ENCODE data around the gene NBEA.

DNA sequence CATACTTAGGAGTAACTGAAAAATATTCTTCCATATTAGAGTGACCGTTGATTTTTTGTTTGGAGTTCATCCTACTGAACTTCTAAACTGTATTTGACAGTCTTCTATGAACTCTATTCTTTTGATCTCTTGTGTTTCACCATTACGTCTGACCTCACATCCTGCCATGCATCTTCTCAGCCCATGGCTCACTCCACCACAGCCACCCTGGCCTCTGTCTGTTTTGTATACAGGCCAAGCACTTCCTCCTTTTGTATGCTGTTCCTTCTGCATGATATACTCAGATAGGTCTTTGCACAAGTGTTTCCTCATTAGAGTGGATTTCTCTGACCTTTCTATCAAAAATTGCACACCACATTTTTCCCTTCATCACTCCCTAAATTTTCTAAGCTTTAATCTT, 414.5 kb downstream of the NBEA start:
- TF ChIP-seq POLR2AphosphoS5 (IDR thresholded peaks at IDR 0.05; ENCODE audit: low read depth, low read length) = no peak
- no peak for TF ChIP-seq ELF1 (IDR thresholded peaks at IDR 0.05; ENCODE audit: borderline replicate concordance, low read depth)
- TF ChIP-seq EZH2phosphoT487 (IDR thresholded peaks at IDR 0.05; ENCODE audit: borderline replicate concordance) = no peak
- no peak for TF ChIP-seq CTCF (IDR thresholded peaks at IDR 0.05 in 2 of 3, conservative IDR thresholded peaks at IDR 0.05 in 1 of 3; ENCODE audit: borderline replicate concordance in 1 of 3, insufficient read depth in 1 of 3, low read depth in 2 of 3, low read length in 2 of 3)
- TF ChIP-seq YY1 (IDR thresholded peaks at IDR 0.05; ENCODE audit: extremely low read depth, insufficient replicate concordance, low read depth, low read length) = no peak
- no peak for TF ChIP-seq ATF3 (IDR thresholded peaks at IDR 0.05)
- TF ChIP-seq POLR2A (IDR thresholded peaks at IDR 0.05; ENCODE audit: borderline replicate concordance, extremely low read depth, insufficient read depth, insufficient read length) = no peak
- TF ChIP-seq EGR1 (IDR thresholded peaks at IDR 0.05; ENCODE audit: low read depth) = no peak
- TF ChIP-seq, protein P1, sequence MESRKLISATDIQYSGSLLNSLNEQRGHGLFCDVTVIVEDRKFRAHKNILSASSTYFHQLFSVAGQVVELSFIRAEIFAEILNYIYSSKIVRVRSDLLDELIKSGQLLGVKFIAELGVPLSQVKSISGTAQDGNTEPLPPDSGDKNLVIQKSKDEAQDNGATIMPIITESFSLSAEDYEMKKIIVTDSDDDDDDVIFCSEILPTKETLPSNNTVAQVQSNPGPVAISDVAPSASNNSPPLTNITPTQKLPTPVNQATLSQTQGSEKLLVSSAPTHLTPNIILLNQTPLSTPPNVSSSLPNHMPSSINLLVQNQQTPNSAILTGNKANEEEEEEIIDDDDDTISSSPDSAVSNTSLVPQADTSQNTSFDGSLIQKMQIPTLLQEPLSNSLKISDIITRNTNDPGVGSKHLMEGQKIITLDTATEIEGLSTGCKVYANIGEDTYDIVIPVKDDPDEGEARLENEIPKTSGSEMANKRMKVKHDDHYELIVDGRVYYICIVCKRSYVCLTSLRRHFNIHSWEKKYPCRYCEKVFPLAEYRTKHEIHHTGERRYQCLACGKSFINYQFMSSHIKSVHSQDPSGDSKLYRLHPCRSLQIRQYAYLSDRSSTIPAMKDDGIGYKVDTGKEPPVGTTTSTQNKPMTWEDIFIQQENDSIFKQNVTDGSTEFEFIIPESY (IDR thresholded peaks at IDR 0.05; ENCODE audit: extremely low read depth, insufficient replicate concordance, low read length) = no peak
- no peak for TF ChIP-seq EZH2 (IDR thresholded peaks at IDR 0.05)
